ENCODE results near the gene AKTIP. TPM values are rescaled to one million over a fixed set of nuclear protein-coding genes. Genes with fewer than 3 reads are reported as not detected.
A peak's percentile ranks its signal among the peaks of the same experiment; 100 is the strongest.

The AKTIP gene
- total and polyA plus RNA-seq, 12 donors = 16.0 to 43.5 (median 31.3) TPM

GRCh38 chr16:53503991-53504663 is 1.1 kb upstream of the AKTIP start:
- H3K27me3 ChIP-seq = no peaks in the 10 kb centered on the region
- H3K27ac ChIP-seq = peak overlapping the region; percentile 63 to 91 (median 88)
- WGBS, 4 donors = 14 to 26% (median 17%) methylated on average over 15 of the region's 15 CpGs
- intact Hi-C loops (cut with DNase I) = loop anchor here in 1 of 2 donors (10.0 kb wide), 1 partner anchor 69 kb away; the partner anchor contains the start of gene RBL2
- H3K9me3 ChIP-seq (replicated peaks in 1 of 3) = no peaks in the 10 kb centered on the region
- H3K4me1 ChIP-seq (replicated peaks in 1 of 2) = peaks cover 12 to 31% of the 10 kb centered on the region in 2 donors
- H3K4me3 ChIP-seq = peak overlapping the region in 2 of 4 donors; percentile 27 to 48
- H3K36me3 ChIP-seq (replicated peaks in 1 of 2) = no peaks in the 10 kb centered on the region
- peak; percentile 45 to 84 (median 53) for DNase-seq
- TF ChIP-seq, protein P1, sequence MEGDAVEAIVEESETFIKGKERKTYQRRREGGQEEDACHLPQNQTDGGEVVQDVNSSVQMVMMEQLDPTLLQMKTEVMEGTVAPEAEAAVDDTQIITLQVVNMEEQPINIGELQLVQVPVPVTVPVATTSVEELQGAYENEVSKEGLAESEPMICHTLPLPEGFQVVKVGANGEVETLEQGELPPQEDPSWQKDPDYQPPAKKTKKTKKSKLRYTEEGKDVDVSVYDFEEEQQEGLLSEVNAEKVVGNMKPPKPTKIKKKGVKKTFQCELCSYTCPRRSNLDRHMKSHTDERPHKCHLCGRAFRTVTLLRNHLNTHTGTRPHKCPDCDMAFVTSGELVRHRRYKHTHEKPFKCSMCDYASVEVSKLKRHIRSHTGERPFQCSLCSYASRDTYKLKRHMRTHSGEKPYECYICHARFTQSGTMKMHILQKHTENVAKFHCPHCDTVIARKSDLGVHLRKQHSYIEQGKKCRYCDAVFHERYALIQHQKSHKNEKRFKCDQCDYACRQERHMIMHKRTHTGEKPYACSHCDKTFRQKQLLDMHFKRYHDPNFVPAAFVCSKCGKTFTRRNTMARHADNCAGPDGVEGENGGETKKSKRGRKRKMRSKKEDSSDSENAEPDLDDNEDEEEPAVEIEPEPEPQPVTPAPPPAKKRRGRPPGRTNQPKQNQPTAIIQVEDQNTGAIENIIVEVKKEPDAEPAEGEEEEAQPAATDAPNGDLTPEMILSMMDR (IDR thresholded peaks at IDR 0.05) = no peak
- no peak for TF ChIP-seq POLR2A (IDR thresholded peaks at IDR 0.05)

- peak; percentile 100 for DNase-seq
- Histone ChIP-seq H3K9me3 (replicated peaks in 1 of 3) (no peaks in the 10 kb centered on the region), H3K4me1 (replicated peaks in 1 of 2) (peaks cover 12 to 31% of the 10 kb centered on the region in 2 donors), H3K36me3 (replicated peaks in 1 of 2) (no peaks in the 10 kb centered on the region), H3K27me3 (no peaks in the 10 kb centered on the region), H3K4me3 (peak overlapping the region in 2 of 4 donors; percentile 77 to 96), H3K27ac (peak overlapping the region in 4 of 5 donors; percentile 84 to 91 (median 90))
- intact Hi-C loops (cut with DNase I) = loop anchor here in 1 of 2 donors (10.0 kb wide), 1 partner anchor 69 kb away; the partner anchor contains the start of gene RBL2
- WGBS, 4 donors = 0 to 1% (median 0%) methylated on average over 20 to 46 of the region's 46 CpGs; no CpG with 5 or more reads in 1 of the 4 donors
- TF ChIP-seq POLR2A (IDR thresholded peaks at IDR 0.05) = peak; percentile 89 to 92
- TF ChIP-seq, protein P1 (IDR thresholded peaks at IDR 0.05) = no peak
Observed at GRCh38 chr16:53503270-53503923, 388 bp upstream of the AKTIP start.

GRCh38 chr16:53501216-53501859 is 1.7 kb downstream of the AKTIP start:
- DNase-seq = peak in 1 of 7 donors; percentile 5

More at GRCh38 chr16:53501216-53501859, 1.7 kb downstream of the AKTIP start:
- WGBS, 4 donors = 39 to 45% (median 42%) methylated on average over 9 of the region's 9 CpGs
- Histone ChIP-seq H3K27ac (no peak overlapping the region), H3K4me3 (peak overlapping the region in 1 of 4 donors; percentile 96), H3K27me3 (no peaks in the 10 kb centered on the region), H3K9me3 (replicated peaks in 1 of 3) (no peaks in the 10 kb centered on the region), H3K36me3 (replicated peaks in 1 of 2) (peaks cover 0 to 17% of the 10 kb centered on the region in 2 donors), H3K4me1 (replicated peaks in 1 of 2) (peaks cover 12 to 31% of the 10 kb centered on the region in 2 donors)
- intact Hi-C loops (cut with DNase I) = loop anchor here in 1 of 2 donors (10.0 kb wide), 1 partner anchor 67 kb away; the partner anchor contains the start of gene RBL2
- TF ChIP-seq POLR2A (IDR thresholded peaks at IDR 0.05) = no peak
- TF ChIP-seq, protein P1 (IDR thresholded peaks at IDR 0.05) = no peak

Measured in adrenal gland (tissue), 12 donors.